Measurements from ENCODE around the gene MAST1.
"Not testable (repeated sequence)": the region's sequence is repeated elsewhere in the genome, so short reads cannot be mapped to it uniquely, and the experiment has no call there.

Gene MAST1

GRCh38 chr19:12801466-12802266 is 36.6 kb upstream of the MAST1 start, which contains the start of the genes PRDX2 and THSD8:
PRDX2 (minus strand) TSS chr19:12801800; CDS start chr19:12801261, 539 bp downstream.
THSD8 (plus strand) TSS chr19:12802069; CDS start chr19:12802072, 3 bp downstream.
- DNase-seq (ENCODE audit: low read depth), result no peak

GRCh38 chr19:12802267-12803106 is 35.8 kb upstream of the MAST1 start:
- DNase-seq (ENCODE audit: low read depth), result no peak

- no peak for DNase-seq (ENCODE audit: low read depth)
Measured at GRCh38 chr19:12804051-12804450, 34.3 kb upstream of the MAST1 start.

GRCh38 chr19:12806242-12807081 is 31.9 kb upstream of the MAST1 start, which contains the start of gene RNASEH2A:
RNASEH2A (plus strand) TSS chr19:12806584; CDS start chr19:12806674, 90 bp downstream.
- no peak for DNase-seq (ENCODE audit: low read depth)

GRCh38 chr19:12815088-12815487 is 23.2 kb upstream of the MAST1 start:
- DNase-seq (ENCODE audit: low read depth), result no peak

- not testable (repeated sequence) for DNase-seq (ENCODE audit: low read depth)
Measured at GRCh38 chr19:12817188-12817587, 21.1 kb upstream of the MAST1 start.

- DNase-seq (ENCODE audit: low read depth), result not testable (repeated sequence)
Measured at GRCh38 chr19:12817810-12818209, 20.5 kb upstream of the MAST1 start.

GRCh38 chr19:12821761-12822160 is 16.6 kb upstream of the MAST1 start:
- no peak for DNase-seq (ENCODE audit: low read depth)

GRCh38 chr19:12825254-12826131 is 12.8 kb upstream of the MAST1 start:
- no peak for DNase-seq (ENCODE audit: low read depth)

- DNase-seq (ENCODE audit: low read depth), result no peak
Measured at GRCh38 chr19:12828494-12828893, 9.8 kb upstream of the MAST1 start.

GRCh38 chr19:12833418-12833737 is 4.9 kb upstream of the MAST1 start:
- no peak for DNase-seq (ENCODE audit: low read depth)

- no peak for DNase-seq (ENCODE audit: low read depth)
Measured at GRCh38 chr19:12833738-12834565, 4.4 kb upstream of the MAST1 start.

GRCh38 chr19:12834566-12834943 is 3.8 kb upstream of the MAST1 start, which contains the start of gene RTBDN:
RTBDN (minus strand) TSS chr19:12834579; CDS start chr19:12829979, 4,600 bp downstream.
- DNase-seq (ENCODE audit: low read depth), result no peak

GRCh38 chr19:12834976-12835757 is 3.1 kb upstream of the MAST1 start:
- no peak for DNase-seq (ENCODE audit: low read depth)

GRCh38 chr19:12836529-12836863 is 1.8 kb upstream of the MAST1 start:
- no peak for DNase-seq (ENCODE audit: low read depth)

GRCh38 chr19:12837225-12837624 is 1.1 kb upstream of the MAST1 start:
- no peak for DNase-seq (ENCODE audit: low read depth)

GRCh38 chr19:12838886-12839756 is 806 bp downstream of the MAST1 start:
- DNase-seq (ENCODE audit: low read depth), result no peak

All from CMK (cell line).